Stimulated activated CD4-positive, alpha-beta T cell treated with anti-CD3 and anti-CD28 coated beads, Interleukin-1b, Interleukin-23, amount 100 ng/mL, for 48 hours (primary cell): ENCODE measurements around the gene KRTAP5-1.

ENCODE experiments used
- DNase-seq: peaks from one replicate; pipeline ENCODE4 v3.0.0-alpha.2; 2020

Gene KRTAP5-1

DNA sequence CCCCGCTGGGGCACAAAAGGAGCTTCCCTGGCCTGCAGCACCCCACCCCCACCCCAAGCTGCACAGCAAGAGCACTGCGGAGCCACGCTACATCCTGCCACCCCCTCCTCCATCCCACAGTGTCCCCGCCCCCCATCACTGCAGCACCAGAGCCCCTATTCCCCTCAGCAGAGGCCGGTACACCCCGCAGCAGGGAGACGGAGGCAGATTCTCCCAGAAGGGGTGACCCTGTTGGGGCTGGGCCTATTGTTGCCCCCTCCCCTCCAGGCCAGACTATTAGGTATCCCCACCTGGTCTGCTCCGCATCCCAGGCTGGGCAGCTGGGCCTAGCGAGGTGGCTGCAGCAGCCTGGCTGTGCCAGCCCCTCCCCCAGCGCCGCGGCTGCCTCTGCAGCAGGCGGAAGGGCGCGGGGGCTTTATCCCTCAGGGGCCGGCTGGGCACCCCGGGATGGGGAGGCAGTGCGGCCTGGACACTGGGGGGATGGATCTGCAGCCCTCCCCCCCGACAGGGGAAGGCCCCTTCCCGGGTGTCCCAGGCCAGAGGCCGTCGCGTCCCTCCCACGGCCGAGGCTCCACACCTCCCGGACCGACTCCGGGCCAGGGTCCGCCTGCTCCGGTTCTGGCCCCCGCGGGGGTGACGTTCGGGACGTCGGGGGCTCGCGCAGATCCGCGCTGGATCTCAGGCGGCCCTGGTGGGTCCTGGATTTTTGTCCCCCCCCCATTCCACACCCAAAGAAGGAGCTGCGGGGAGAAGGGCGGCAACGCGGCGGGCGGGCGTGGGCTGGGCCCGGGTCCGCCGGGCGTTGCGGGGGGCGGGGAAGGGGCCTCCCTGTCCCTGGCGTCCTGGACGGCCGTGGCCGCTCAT is 14.0 kb downstream of the KRTAP5-1 start:
- no peak for DNase-seq

DNA sequence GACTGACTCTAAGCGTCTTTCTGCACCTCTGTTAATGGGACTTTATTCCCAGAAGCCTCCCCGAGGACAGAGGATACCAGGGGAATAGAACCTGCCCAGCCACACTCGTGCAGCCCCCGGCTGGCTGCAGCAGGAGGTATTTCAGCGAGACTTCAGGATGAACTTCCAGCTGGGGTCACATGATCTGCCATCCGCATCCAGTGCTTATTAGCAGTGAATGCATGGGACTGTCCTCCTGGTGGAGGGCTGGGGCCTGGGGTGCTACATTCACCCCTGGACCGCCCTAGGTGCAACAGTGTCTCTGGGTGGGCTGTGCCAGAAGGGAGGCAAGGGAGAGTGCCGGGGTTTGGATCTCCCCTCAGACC is 14.6 kb downstream of the KRTAP5-1 start:
- DNase-seq = no peak

- DNase-seq = no peak
Measured at GRCh38 chr11:1570001-1570453, 15.1 kb downstream of the KRTAP5-1 start.

- no peak for DNase-seq
Measured at GRCh38 chr11:1569251-1569780, 15.8 kb downstream of the KRTAP5-1 start.

- DNase-seq = no peak
Measured at GRCh38 chr11:1568441-1568911, 16.6 kb downstream of the KRTAP5-1 start.

GRCh38 chr11:1567721-1568100 is 17.4 kb downstream of the KRTAP5-1 start:
- no peak for DNase-seq

DNA sequence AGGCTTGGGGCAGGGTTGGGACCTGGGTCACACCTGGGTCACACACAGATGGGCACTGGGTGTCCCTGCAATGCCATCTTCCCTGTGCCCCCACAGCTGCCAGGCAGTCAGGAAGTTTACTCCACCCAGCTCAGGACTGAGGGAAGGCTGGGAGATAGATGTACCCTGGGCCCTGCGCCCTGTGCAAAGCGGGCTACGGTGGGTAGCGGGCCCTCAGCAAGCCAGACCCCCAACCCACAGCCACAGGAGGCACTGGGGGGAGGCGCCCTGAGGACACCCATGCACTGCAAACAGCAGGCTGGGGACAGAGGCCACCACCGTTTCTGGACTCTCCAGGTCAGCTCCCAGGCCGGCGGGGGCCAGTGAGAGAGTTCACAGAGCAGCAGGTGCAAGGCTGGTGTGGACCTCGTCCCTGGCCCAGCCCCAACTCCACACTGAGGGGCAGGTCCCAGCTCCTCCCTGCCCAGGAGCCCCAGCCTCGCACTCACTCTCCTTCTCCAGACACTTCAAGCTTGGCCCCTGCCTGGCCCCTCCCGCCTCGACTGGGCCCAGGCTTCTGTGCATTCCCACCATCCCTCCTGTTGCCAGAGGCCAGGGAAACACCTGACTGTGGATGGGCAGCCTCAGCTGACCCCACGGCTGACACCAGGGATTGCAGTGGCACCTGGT is 17.9 kb downstream of the KRTAP5-1 start:
- no peak for DNase-seq

DNA sequence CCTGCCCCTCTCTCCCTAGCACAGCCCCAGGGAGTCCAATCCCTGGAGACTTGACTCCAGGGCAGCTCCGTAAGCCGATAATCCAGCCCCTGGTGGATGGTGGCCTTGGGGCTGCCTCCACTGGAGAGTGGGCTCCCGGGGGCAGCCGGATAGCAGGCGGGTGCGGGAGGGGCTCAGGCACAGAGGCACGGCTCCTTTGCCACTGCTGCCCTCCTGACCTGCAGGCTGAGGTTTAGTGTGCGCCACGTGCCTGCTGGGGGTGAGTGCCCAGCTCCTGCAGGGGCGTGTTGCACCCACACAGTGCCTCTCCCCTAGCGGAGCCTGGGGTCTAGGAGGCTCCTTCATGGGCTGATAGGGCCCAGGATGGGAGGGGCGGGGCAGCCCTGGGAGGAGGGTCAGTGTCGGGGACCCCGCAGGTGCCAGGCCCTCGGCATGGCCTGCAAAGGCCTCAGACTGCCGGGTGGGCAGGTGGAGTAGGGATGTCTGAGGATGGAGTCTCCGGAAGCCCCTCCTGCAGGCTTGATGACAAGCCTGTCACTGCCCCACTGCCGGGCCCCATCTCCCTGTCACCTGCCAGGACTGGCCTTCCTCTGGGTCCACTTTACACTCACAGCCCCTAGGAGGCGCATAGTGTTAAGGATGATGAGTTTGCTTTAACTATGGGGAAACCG is 18.6 kb downstream of the KRTAP5-1 start:
- DNase-seq = no peak

DNA sequence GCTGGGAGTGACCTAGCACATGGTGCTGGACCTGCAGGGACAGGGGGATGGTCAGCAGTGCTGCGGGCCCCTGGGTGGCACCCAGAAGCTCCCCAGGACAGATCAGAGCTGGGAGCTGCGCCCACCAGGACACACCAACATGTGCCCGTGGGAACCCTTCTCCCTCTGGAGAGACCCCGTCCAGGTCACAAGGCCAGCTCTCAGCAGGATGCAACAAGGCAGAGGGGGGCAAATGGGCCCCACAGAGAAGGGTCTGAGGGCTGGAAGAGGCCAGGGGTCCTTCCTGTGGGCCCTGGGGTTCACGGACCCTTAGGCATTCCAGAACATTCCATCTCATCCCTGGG is 19.2 kb downstream of the KRTAP5-1 start:
- DNase-seq = no peak

GRCh38 chr11:1565173-1565903 is 19.7 kb downstream of the KRTAP5-1 start:
- no peak for DNase-seq

DNA sequence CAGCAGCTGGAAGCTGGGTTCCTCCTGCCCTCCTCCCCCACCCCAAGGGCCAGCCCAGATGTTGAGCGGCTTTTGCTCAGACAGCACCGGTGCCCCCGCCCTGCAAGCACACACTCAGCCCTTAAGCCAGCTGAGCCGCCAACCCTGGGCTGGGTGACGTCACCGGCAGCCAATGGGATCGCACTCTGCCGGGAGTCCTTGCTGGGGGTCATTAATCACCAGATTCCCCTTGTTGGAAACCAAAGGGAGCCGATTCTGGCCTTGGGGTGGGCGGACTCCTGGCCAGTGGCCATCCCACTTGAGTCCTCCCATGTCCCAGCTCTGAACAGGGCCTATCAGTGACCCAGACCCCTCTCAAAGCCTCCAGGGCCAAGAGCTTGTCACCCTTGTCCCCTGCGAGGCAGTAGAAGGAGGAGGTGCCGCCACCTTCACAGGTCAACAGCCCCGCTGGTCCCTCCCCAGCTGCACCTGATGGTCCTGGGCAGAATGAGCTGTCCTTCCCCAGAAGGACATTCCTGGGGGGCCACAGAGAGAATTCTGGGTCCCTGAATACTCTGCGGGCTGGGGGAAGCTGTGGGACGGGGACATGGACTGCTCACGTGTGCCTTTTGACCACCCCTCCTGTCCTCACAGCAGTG is 20.4 kb downstream of the KRTAP5-1 start:
- no peak for DNase-seq

DNA sequence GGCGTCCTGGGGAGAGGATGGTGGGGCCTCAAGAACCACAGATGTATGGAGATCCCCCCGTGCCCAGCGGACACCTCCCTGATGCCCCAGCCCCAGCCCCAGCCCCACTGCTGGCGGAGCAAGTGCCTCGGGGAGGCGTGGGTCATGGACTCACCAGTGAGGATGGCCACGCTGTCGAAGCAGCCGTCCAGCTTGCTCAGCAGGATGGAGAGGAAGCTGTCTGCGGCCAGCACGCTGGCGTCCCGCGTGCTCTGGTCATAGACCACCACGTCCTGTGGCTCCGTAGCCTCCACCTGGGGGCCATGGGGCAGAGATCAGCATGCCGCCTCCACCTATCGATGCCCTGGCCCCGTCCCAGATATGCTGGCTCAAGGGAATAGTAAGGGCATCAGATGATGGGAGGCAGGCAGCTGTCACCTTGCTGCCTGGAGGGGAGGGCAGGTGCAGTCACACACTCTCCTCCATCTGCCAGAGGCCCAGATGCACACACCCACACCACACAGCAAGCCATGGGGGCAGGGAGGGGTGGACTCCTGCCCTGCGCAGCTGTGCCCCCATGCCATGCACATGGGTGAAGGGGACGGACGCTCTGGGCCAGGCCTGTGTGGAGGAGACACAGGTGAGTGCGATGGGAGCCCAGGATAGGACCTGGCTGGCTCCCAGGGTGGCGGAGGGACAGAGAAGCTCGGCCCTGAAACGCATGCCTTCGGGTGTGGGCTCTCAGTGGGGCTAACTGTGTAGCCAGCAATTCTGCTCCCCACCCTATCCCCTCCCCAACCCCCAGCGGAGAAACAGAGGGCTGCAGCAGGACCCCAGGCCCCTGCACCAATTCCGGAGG is 21.2 kb downstream of the KRTAP5-1 start:
- no peak for DNase-seq

DNA sequence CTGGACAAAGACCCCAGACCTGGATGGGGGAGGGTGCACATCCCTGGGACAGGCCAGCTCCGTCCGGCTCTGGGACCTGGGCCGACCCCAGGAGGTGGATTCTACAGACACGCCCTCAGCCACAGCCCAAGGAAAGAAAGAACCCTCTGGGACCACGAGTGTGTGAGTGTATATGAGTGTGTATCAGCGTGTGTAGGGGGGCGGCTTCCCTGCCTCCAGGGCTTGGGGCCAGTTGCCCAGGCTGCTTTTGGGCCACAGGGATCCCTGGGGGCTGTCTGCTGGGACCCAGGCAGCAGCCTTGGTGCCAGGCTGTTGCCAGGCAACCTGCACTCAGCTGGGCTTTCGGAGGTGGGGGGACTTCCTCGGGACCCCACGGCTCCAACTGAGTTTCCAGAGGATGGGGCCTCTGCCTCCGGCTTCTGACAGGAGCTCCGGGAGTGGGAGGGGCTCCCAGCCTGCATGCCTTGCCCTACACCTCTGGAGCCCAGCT is 21.9 kb downstream of the KRTAP5-1 start:
- no peak for DNase-seq

DNA sequence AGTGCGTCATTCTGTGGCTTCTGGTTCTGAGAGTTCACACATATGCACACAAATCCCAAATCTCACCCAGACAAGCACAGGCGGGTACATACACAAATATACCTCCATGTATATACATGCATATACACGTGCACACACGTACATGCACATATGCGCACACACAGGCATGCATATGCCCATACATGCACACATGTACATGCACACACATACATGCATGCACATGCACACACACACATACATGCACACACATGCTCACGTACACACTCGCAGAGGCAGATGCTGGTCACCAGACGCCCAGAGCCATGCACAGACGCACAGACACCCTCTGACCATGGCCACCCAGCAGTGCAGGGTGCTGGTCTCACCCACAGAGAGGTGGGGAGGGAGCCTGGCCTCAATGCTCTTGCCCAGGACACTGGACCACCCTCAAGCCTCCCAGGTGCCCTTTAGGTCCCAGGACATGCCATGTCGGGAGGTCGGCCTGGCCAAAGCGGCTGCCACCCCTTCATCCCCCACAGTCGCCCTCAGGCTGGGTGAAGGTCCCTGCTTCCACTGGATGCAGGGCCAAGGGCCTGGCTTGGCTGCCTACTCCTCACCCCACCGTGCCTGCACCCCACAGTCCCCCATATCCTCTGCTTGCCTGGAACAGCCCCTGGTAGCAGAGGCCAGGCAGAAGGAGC is 22.5 kb downstream of the KRTAP5-1 start:
- no peak for DNase-seq

- no peak for DNase-seq
Measured at GRCh38 chr11:1561955-1562354, 23.1 kb downstream of the KRTAP5-1 start.

DNA sequence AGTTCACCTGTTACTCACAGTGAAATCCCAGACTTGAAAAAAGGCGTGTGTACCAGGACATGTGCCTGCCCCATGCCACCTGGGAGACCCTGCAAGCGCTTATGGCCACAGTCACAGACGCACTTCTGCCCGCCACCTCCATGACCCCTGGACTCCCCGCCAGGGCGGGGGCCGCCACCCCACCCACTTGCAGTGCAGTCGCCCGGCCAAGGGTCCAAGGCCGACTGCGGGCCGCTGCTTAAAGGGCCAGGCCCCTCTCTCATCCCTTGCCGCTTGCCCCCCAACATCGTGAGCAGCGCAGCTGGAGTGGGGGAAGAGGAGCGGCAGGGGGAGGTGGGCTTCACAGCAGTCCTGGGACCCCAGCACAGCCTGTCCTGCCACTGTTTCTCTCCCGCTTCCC is 23.8 kb downstream of the KRTAP5-1 start:
- DNase-seq = no peak

DNA sequence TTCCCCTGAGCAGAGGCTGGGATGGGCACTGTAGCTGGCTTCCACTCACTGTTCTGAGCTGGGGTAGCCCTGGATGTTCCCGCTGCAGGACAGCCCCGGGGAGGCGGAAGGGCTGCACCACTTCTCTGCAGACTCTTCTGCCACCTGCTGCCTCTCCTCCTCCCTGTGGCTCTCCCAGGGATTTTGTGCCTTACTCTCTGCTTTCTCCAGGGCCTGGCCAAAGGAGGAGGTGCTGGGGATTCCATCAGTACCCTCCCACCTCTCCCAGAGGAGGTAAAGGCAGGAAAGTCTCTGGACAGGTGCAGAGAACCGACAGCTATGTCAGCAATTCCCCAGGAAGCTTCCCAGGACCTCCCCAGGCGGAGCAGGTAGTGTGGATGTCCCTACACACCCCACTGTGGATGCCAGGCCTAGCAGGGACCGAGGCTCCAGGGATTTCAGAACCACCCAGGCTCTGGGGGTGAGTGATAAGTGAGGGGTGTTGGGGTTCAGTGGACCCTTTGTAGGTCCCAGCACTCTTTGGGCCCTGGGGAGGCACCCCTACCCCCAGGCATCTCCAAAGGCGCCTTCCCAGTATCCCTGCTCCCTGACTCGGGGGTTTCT is 24.3 kb downstream of the KRTAP5-1 start:
- DNase-seq = no peak

- DNase-seq = no peak
Measured at GRCh38 chr11:1560002-1560648, 25.0 kb downstream of the KRTAP5-1 start.

DNA sequence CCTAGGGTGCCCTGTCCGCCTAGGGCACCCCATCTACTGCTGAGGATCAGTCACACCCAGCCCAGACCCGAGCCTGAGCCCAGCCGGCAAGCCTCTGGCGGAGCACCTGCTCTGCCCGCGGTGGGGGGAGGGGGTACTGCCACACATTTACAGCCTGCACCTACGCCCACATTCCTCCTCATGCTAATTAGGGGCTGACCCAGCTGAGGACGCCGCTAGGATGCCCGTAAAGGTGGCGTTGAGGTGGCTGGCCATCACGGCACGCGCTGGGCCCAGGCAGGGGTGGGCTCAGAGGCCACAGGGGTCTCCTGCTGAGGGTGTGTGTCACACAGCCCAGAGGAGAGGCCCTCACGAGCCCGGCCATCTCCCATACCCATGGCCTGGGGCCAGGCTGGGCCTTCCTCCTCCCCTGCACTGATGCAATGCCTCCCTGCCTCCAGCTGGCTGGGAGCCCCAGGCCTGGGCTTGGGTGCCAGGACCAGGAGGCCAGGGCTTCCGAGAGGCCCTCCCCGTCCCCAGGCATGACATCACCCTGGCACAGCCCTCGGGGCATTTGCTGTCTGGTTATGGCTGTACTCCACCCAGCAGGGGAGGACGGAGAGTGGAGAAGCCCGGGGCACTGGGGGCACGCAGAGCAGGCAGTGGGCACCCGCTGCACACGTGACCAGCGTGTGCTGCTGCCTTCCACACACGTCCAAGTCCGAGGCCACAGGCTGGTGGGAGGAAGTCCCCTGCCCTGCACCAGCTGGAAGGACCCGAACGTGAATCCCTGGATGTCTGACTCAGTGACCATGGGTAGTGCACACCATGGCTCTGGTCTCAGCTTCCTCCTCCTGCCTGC is 25.8 kb downstream of the KRTAP5-1 start:
- DNase-seq = no peak
